ENCODE results near the gene NBL1. TPM values are rescaled to one million over a fixed set of nuclear protein-coding genes. Genes with fewer than 3 reads are reported as not detected.

NBL1 gene
- total RNA-seq, 1 experiment from 2014 or later: not detected

GRCh38 chr1:19618428-19618827 is 25.7 kb upstream of the NBL1 start:
- Histone ChIP-seq H3K27ac (ENCODE audit: low read length) (no peak overlapping the region), H3K4me3 (ENCODE audit: low read length) (no peak overlapping the region), H2AFZ (ENCODE audit: low read length) (no peak overlapping the region), H3K4me2 (ENCODE audit: low read depth, low read length, poor library complexity, severe bottlenecking) (no peak overlapping the region), H3K27me3 (ENCODE audit: low read length) (no peaks in the 10 kb centered on the region), H3K9me2 (replicated peaks; ENCODE audit: insufficient read depth, low read length) (no peaks in the 10 kb centered on the region), H3K9me3 (ENCODE audit: low read length) (no peaks in the 10 kb centered on the region), H4K20me1 (ENCODE audit: insufficient read depth, low read depth, low read length) (peaks cover 38% of the 10 kb centered on the region), H3K36me3 (ENCODE audit: insufficient read depth, low read length) (peaks cover 23% of the 10 kb centered on the region; the same call in 1 of the 2 replicates), H3K9ac (ENCODE audit: low read length) (no peak overlapping the region), H3K79me2 (ENCODE audit: low read length) (peaks cover 94% of the 10 kb centered on the region), H3K4me1 (ENCODE audit: low read length) (no peaks in the 10 kb centered on the region)
- DNase-seq: no peak

GRCh38 chr1:19619697-19620384 is 24.3 kb upstream of the NBL1 start:
- Histone ChIP-seq H2AFZ (ENCODE audit: low read length) (no peak overlapping the region), H3K27me3 (ENCODE audit: low read length) (no peaks in the 10 kb centered on the region), H3K4me1 (ENCODE audit: low read length) (no peaks in the 10 kb centered on the region), H4K20me1 (ENCODE audit: insufficient read depth, low read depth, low read length) (peaks cover 39% of the 10 kb centered on the region), H3K4me3 (ENCODE audit: low read length) (no peak overlapping the region), H3K9me2 (replicated peaks; ENCODE audit: insufficient read depth, low read length) (no peaks in the 10 kb centered on the region), H3K9me3 (ENCODE audit: low read length) (no peaks in the 10 kb centered on the region), H3K79me2 (ENCODE audit: low read length) (peaks cover 81% of the 10 kb centered on the region), H3K9ac (ENCODE audit: low read length) (no peak overlapping the region), H3K36me3 (ENCODE audit: insufficient read depth, low read length) (peaks cover 19% of the 10 kb centered on the region; the same call in 1 of the 2 replicates), H3K27ac (ENCODE audit: low read length) (no peak overlapping the region), H3K4me2 (ENCODE audit: low read depth, low read length, poor library complexity, severe bottlenecking) (no peak overlapping the region)
- DNase-seq: no peak

GRCh38 chr1:19620786-19621185 is 23.3 kb upstream of the NBL1 start:
- no peak overlapping the region for H3K9ac ChIP-seq (ENCODE audit: low read length)
- H3K36me3 ChIP-seq (ENCODE audit: insufficient read depth, low read length): peaks cover 22% of the 10 kb centered on the region; the same call in 1 of the 2 replicates
- H3K4me2 ChIP-seq (ENCODE audit: low read depth, low read length, poor library complexity, severe bottlenecking): no peak overlapping the region
- H3K79me2 ChIP-seq (ENCODE audit: low read length): peaks cover 71% of the 10 kb centered on the region
- no peaks in the 10 kb centered on the region for H3K4me1 ChIP-seq (ENCODE audit: low read length)
- H3K27me3 ChIP-seq (ENCODE audit: low read length): no peaks in the 10 kb centered on the region
- H3K4me3 ChIP-seq (ENCODE audit: low read length): no peak overlapping the region
- H3K9me2 ChIP-seq (replicated peaks; ENCODE audit: insufficient read depth, low read length): no peaks in the 10 kb centered on the region
- no peak overlapping the region for H2AFZ ChIP-seq (ENCODE audit: low read length)
- H4K20me1 ChIP-seq (ENCODE audit: insufficient read depth, low read depth, low read length): peaks cover 40% of the 10 kb centered on the region
- no peak for DNase-seq
- H3K9me3 ChIP-seq (ENCODE audit: low read length): no peaks in the 10 kb centered on the region
- H3K27ac ChIP-seq (ENCODE audit: low read length): no peak overlapping the region

- H3K79me2 ChIP-seq (ENCODE audit: low read length): peaks cover 66% of the 10 kb centered on the region
- no peak overlapping the region for H3K27ac ChIP-seq (ENCODE audit: low read length)
- no peaks in the 10 kb centered on the region for H3K9me2 ChIP-seq (replicated peaks; ENCODE audit: insufficient read depth, low read length)
- H3K27me3 ChIP-seq (ENCODE audit: low read length): no peaks in the 10 kb centered on the region
- no peaks in the 10 kb centered on the region for H3K9me3 ChIP-seq (ENCODE audit: low read length)
- no peak overlapping the region for H3K9ac ChIP-seq (ENCODE audit: low read length)
- peaks cover 45% of the 10 kb centered on the region for H4K20me1 ChIP-seq (ENCODE audit: insufficient read depth, low read depth, low read length)
- DNase-seq: no peak
- peaks cover 27% of the 10 kb centered on the region; the same call in 1 of the 2 replicates for H3K36me3 ChIP-seq (ENCODE audit: insufficient read depth, low read length)
- no peaks in the 10 kb centered on the region for H3K4me1 ChIP-seq (ENCODE audit: low read length)
- H3K4me3 ChIP-seq (ENCODE audit: low read length): no peak overlapping the region
- no peak overlapping the region for H2AFZ ChIP-seq (ENCODE audit: low read length)
- H3K4me2 ChIP-seq (ENCODE audit: low read depth, low read length, poor library complexity, severe bottlenecking): no peak overlapping the region
Observed at GRCh38 chr1:19621274-19621950, 22.7 kb upstream of the NBL1 start.

- Histone ChIP-seq H3K27ac (ENCODE audit: low read length) (no peak overlapping the region), H3K9me2 (replicated peaks; ENCODE audit: insufficient read depth, low read length) (no peaks in the 10 kb centered on the region), H3K9me3 (ENCODE audit: low read length) (no peaks in the 10 kb centered on the region), H3K4me3 (ENCODE audit: low read length) (no peak overlapping the region), H3K27me3 (ENCODE audit: low read length) (no peaks in the 10 kb centered on the region), H3K79me2 (ENCODE audit: low read length) (peaks cover 58% of the 10 kb centered on the region), H3K36me3 (ENCODE audit: insufficient read depth, low read length) (peaks cover 25% of the 10 kb centered on the region; the same call in 1 of the 2 replicates), H3K4me2 (ENCODE audit: low read depth, low read length, poor library complexity, severe bottlenecking) (no peak overlapping the region), H4K20me1 (ENCODE audit: insufficient read depth, low read depth, low read length) (peaks cover 42% of the 10 kb centered on the region), H3K4me1 (ENCODE audit: low read length) (no peaks in the 10 kb centered on the region), H2AFZ (ENCODE audit: low read length) (no peak overlapping the region), H3K9ac (ENCODE audit: low read length) (no peak overlapping the region)
- no peak for DNase-seq
Observed at GRCh38 chr1:19622204-19622603, 21.9 kb upstream of the NBL1 start.

GRCh38 chr1:19623523-19623922 is 20.6 kb upstream of the NBL1 start:
- no peaks in the 10 kb centered on the region for H3K9me2 ChIP-seq (replicated peaks; ENCODE audit: insufficient read depth, low read length)
- peaks cover 35% of the 10 kb centered on the region for H4K20me1 ChIP-seq (ENCODE audit: insufficient read depth, low read depth, low read length)
- no peaks in the 10 kb centered on the region for H3K4me1 ChIP-seq (ENCODE audit: low read length)
- H3K9me3 ChIP-seq (ENCODE audit: low read length): no peaks in the 10 kb centered on the region
- H3K4me2 ChIP-seq (ENCODE audit: low read depth, low read length, poor library complexity, severe bottlenecking): no peak overlapping the region
- H3K9ac ChIP-seq (ENCODE audit: low read length): no peak overlapping the region
- peaks cover 18% of the 10 kb centered on the region; the same call in 1 of the 2 replicates for H3K36me3 ChIP-seq (ENCODE audit: insufficient read depth, low read length)
- H2AFZ ChIP-seq (ENCODE audit: low read length): no peak overlapping the region
- H3K79me2 ChIP-seq (ENCODE audit: low read length): peaks cover 47% of the 10 kb centered on the region
- H3K4me3 ChIP-seq (ENCODE audit: low read length): no peak overlapping the region
- DNase-seq: no peak
- no peaks in the 10 kb centered on the region for H3K27me3 ChIP-seq (ENCODE audit: low read length)
- H3K27ac ChIP-seq (ENCODE audit: low read length): no peak overlapping the region

GRCh38 chr1:19625291-19625937 is 18.7 kb upstream of the NBL1 start:
- no peak overlapping the region for H3K27ac ChIP-seq (ENCODE audit: low read length)
- H3K9me2 ChIP-seq (replicated peaks; ENCODE audit: insufficient read depth, low read length): no peaks in the 10 kb centered on the region
- no peak overlapping the region for H2AFZ ChIP-seq (ENCODE audit: low read length)
- DNase-seq: no peak
- no peaks in the 10 kb centered on the region for H3K4me1 ChIP-seq (ENCODE audit: low read length)
- H3K27me3 ChIP-seq (ENCODE audit: low read length): no peaks in the 10 kb centered on the region
- no peak overlapping the region for H3K9ac ChIP-seq (ENCODE audit: low read length)
- peaks cover 28% of the 10 kb centered on the region for H3K79me2 ChIP-seq (ENCODE audit: low read length)
- H3K4me3 ChIP-seq (ENCODE audit: low read length): no peak overlapping the region
- no peaks in the 10 kb centered on the region for H3K9me3 ChIP-seq (ENCODE audit: low read length)
- peaks cover 13% of the 10 kb centered on the region; the same call in 1 of the 2 replicates for H3K36me3 ChIP-seq (ENCODE audit: insufficient read depth, low read length)
- H3K4me2 ChIP-seq (ENCODE audit: low read depth, low read length, poor library complexity, severe bottlenecking): no peak overlapping the region
- H4K20me1 ChIP-seq (ENCODE audit: insufficient read depth, low read depth, low read length): peaks cover 30% of the 10 kb centered on the region; the same call in 1 of the 2 replicates

GRCh38 chr1:19628879-19629278 is 15.2 kb upstream of the NBL1 start:
- Histone ChIP-seq H3K9me3 (ENCODE audit: low read length) (no peaks in the 10 kb centered on the region), H3K79me2 (ENCODE audit: low read length) (no peaks in the 10 kb centered on the region), H3K36me3 (ENCODE audit: insufficient read depth, low read length) (peaks cover 13% of the 10 kb centered on the region; the same call in 1 of the 2 replicates), H3K27me3 (ENCODE audit: low read length) (no peaks in the 10 kb centered on the region), H2AFZ (ENCODE audit: low read length) (no peak overlapping the region), H3K4me1 (ENCODE audit: low read length) (no peaks in the 10 kb centered on the region), H3K4me2 (ENCODE audit: low read depth, low read length, poor library complexity, severe bottlenecking) (no peak overlapping the region), H3K4me3 (ENCODE audit: low read length) (no peak overlapping the region), H3K9ac (ENCODE audit: low read length) (no peak overlapping the region), H4K20me1 (ENCODE audit: insufficient read depth, low read depth, low read length) (0 out of 2 replicates have a peak, but pooled peaks cover 11% of the 10 kb centered on the region), H3K9me2 (replicated peaks; ENCODE audit: insufficient read depth, low read length) (no peaks in the 10 kb centered on the region), H3K27ac (ENCODE audit: low read length) (no peak overlapping the region)
- DNase-seq: no peak
